HG02610 (cell line): ENCODE measurements around the gene USP43.

Experiments
- ATAC-seq: cut with Tn5 transposase; IDR thresholded peaks from one replicate; pipeline ENCODE4 v1.9.1; 2021; ENCODE audit warnings: mild to moderate bottlenecking, moderate library complexity; ENCODE audit not compliant: unreplicated experiment

USP43 gene

GRCh38 chr17:9771465-9771864 is 126.1 kb downstream of the USP43 start:
- no peak for ATAC-seq

- no peak for ATAC-seq
Measured at GRCh38 chr17:9772658-9773057, 127.3 kb downstream of the USP43 start.

DNA sequence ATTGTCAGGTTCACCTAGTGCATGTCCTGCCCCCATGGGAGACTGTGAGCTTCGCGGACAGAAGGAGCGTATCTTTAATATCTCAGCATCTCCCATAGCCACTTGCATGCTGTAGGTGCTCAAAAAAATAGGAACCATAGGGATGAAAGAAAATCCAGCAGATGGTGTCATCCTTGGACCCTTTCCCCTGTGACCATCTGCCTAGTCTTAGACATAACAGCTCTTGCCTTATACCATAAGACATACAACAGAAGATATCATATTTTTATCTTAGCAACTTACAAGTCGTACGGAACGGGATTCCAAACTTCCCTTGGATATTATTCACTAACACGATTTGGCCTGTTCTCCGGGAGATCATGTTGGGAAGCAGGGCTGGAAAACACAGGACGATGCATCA is 131.6 kb downstream of the USP43 start:
- no peak for ATAC-seq
